Nephron (organoid): ENCODE results near the gene COA8.

ENCODE experiments used
- H3K27ac Mint-ChIP-seq, 3 experiments: 2 replicates each; pipeline ENCODE4 v1.8.0; 2020; ENCODE audit warnings: mixed read lengths in 3 of 3, mild to moderate bottlenecking in 2 of 3, moderate library complexity in 1 of 3
- H3K27me3 Mint-ChIP-seq: 2 replicates; pipeline ENCODE4 v1.8.0; 2021; ENCODE audit warnings: low read depth, mild to moderate bottlenecking, moderate library complexity, mixed read lengths
- H3K36me3 Mint-ChIP-seq: 2 replicates; pipeline ENCODE4 v1.8.0; 2020; ENCODE audit warnings: low read depth, mixed read lengths
- H3K4me1 Mint-ChIP-seq: 2 replicates; pipeline ENCODE4 v1.8.0; 2020; ENCODE audit warnings: mixed read lengths
- H3K4me3 Mint-ChIP-seq, 3 experiments: 2 replicates each; pipeline ENCODE4 v1.8.0; 2020; ENCODE audit warnings: mild to moderate bottlenecking in 3 of 3, mixed read lengths in 3 of 3, moderate library complexity in 2 of 3
- H3K9me3 Mint-ChIP-seq: 2 replicates; pipeline ENCODE4 v1.8.0; 2020; ENCODE audit warnings: mixed read lengths
- TF ChIP-seq, protein P1 (sequence below), 3 experiments: fragments of 200-600 bp; sonication (generic); IDR thresholded peaks; one replicate each; pipeline ENCODE4 v1.5.0; 2021; ENCODE audit warnings: antibody characterized with exemption in 3 of 3; ENCODE audit not compliant: unreplicated experiment in 3 of 3

The COA8 gene

DNA sequence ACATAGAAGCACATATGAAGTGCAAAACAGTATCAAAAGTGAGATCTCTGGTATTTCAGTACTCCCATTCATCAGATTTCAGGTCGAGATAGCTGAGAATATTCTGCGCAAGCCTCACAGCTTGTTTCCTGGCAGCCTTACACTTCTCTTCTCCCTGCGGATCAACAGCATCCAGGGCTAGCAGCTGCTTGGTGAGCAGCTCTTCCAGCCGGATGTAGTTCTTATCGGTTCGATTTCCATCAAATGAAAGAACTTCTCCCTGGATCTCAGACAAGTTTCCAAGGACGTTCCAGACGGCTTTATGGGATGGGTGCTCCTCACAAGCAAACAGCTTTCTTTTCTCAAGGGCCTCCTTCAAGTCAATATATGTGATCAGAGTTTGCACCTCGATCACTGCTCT lies 3.0 kb upstream of the COA8 start:
- Mint-ChIP-seq H3K4me1 (peaks cover 68% of the 10 kb centered on the region), H3K4me3 (peak overlapping the region; percentile 26 to 63 (median 62)), H3K27ac (peak overlapping the region in 2 of 3 experiments; percentile 35 to 56), H3K36me3 (peaks cover 31% of the 10 kb centered on the region), H3K27me3 (no peaks in the 10 kb centered on the region), H3K9me3 (no peaks in the 10 kb centered on the region)
- TF ChIP-seq, protein P1, sequence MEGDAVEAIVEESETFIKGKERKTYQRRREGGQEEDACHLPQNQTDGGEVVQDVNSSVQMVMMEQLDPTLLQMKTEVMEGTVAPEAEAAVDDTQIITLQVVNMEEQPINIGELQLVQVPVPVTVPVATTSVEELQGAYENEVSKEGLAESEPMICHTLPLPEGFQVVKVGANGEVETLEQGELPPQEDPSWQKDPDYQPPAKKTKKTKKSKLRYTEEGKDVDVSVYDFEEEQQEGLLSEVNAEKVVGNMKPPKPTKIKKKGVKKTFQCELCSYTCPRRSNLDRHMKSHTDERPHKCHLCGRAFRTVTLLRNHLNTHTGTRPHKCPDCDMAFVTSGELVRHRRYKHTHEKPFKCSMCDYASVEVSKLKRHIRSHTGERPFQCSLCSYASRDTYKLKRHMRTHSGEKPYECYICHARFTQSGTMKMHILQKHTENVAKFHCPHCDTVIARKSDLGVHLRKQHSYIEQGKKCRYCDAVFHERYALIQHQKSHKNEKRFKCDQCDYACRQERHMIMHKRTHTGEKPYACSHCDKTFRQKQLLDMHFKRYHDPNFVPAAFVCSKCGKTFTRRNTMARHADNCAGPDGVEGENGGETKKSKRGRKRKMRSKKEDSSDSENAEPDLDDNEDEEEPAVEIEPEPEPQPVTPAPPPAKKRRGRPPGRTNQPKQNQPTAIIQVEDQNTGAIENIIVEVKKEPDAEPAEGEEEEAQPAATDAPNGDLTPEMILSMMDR (IDR thresholded peaks at IDR 0.05; ENCODE audit: unreplicated experiment in 3 of 3) = no peak

GRCh38 chr14:103560691-103561090 lies 2.1 kb upstream of the COA8 start:
- H3K27me3 Mint-ChIP-seq = no peaks in the 10 kb centered on the region
- H3K36me3 Mint-ChIP-seq = peaks cover 31% of the 10 kb centered on the region
- peak overlapping the region; percentile 91 to 96 (median 96) for H3K4me3 Mint-ChIP-seq
- TF ChIP-seq, protein P1 (IDR thresholded peaks at IDR 0.05; ENCODE audit: unreplicated experiment in 3 of 3) = no peak
- no peaks in the 10 kb centered on the region for H3K9me3 Mint-ChIP-seq
- peak overlapping the region; percentile 94 to 96 (median 96) for H3K27ac Mint-ChIP-seq
- H3K4me1 Mint-ChIP-seq = peaks cover 59% of the 10 kb centered on the region

GRCh38 chr14:103561381-103562178 lies 1.2 kb upstream of the COA8 start:
- TF ChIP-seq, protein P1 (IDR thresholded peaks at IDR 0.05; ENCODE audit: unreplicated experiment in 3 of 3) = no peak
- peak overlapping the region; percentile 94 to 96 (median 96) for H3K27ac Mint-ChIP-seq
- peaks cover 31% of the 10 kb centered on the region for H3K36me3 Mint-ChIP-seq
- H3K4me3 Mint-ChIP-seq = peak overlapping the region; percentile 91 to 96 (median 96)
- H3K4me1 Mint-ChIP-seq = peaks cover 58% of the 10 kb centered on the region
- H3K9me3 Mint-ChIP-seq = no peaks in the 10 kb centered on the region
- H3K27me3 Mint-ChIP-seq = no peaks in the 10 kb centered on the region

- Mint-ChIP-seq H3K4me1 (peaks cover 55% of the 10 kb centered on the region), H3K9me3 (no peaks in the 10 kb centered on the region)
Measured at GRCh38 chr14:103562179-103562428, 656 bp upstream of the COA8 start.

DNA sequence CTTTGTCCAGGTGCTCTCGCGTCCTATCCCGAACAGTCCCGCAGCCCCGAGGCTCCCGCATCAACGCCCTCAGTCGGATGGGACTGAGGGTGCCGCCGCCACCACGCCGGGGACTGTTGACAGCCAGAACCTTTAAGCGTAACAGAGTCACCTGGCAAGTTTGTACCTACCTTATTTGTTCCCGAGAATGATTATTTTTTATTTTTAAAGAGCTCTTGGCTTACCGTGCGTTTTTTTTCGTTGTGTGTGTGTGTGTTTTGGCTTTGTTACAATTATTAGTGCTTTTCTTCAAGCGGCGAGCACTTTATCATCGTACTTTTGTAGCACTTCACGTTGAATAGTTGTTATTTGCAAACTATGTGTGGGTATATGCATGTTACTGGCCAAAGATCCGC lies 463 bp downstream of the COA8 start:
- Mint-ChIP-seq H3K4me3 (peak overlapping the region; percentile 94 to 99 (median 99)), H3K27ac (peak overlapping the region; percentile 96 to 99 (median 98)), H3K9me3 (no peaks in the 10 kb centered on the region), H3K4me1 (peaks cover 46% of the 10 kb centered on the region), H3K36me3 (peaks cover 33% of the 10 kb centered on the region), H3K27me3 (no peaks in the 10 kb centered on the region)
- TF ChIP-seq, protein P1 (IDR thresholded peaks at IDR 0.05; ENCODE audit: unreplicated experiment in 3 of 3) = no peak

More at GRCh38 chr14:103562179-103562428, 656 bp upstream of the COA8 start:
- H3K27ac Mint-ChIP-seq = peak overlapping the region; percentile 94 to 96 (median 96)
- H3K4me3 Mint-ChIP-seq = peak overlapping the region; percentile 91 to 96 (median 96)
- TF ChIP-seq, protein P1 (IDR thresholded peaks at IDR 0.05; ENCODE audit: unreplicated experiment in 3 of 3) = no peak
- no peaks in the 10 kb centered on the region for H3K27me3 Mint-ChIP-seq
- H3K36me3 Mint-ChIP-seq = peaks cover 31% of the 10 kb centered on the region
